Measurements from ENCODE around the gene ETV6. TPM values are rescaled to one million over a fixed set of nuclear protein-coding genes. Genes with fewer than 3 reads are reported as not detected.

ETV6 gene
- total RNA-seq, 1 experiment from 2014 or later = 14.1 TPM

DNA sequence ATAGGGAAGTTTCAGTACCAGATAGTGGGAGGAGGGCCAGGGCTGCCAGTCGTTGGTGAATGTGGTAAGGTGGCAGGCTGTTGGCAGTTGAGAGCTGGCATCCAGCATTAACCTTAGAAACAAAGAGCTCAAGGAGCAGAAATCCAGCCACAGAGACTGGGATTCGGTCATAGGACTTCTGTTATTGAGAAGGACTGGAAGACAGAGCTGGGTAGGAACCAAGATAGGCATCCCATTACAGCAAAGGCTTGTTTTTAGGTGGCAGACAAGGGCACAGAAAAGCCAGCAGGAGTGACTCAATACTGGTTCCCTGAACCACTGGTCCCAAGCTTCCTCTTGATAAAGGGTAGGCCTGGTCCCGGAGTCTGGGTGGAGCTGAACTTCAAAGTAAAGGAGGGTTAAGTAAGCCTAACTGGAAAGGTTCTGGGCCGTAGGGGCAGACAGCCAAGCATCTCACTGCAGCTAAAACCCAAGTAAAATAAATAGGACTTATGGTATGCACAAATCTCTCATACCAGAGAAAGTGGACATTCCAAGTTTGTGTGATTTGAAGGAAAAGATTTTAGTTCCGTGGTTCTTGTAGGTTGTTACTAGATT, 147.9 kb downstream of the ETV6 start:
- RAD21 ChIA-PET (ENCODE audit: low non-redundant PET in 1 of 2, low total read pairs in 2 of 2, uncharacterized antibody in 2 of 2, unreplicated experiment in 2 of 2) = no interaction called here
- TF ChIP-seq ZNF274 (IDR thresholded peaks at IDR 0.05; ENCODE audit: low read depth, low read length) (no peak), EZH2 (IDR thresholded peaks at IDR 0.05) (no peak), ELF1 (IDR thresholded peaks at IDR 0.05; ENCODE audit: borderline replicate concordance, low read depth) (no peak)
- H4K20me1 ChIP-seq (ENCODE audit: insufficient read depth) = no peaks in the 10 kb centered on the region
- H3K27ac ChIP-seq (ENCODE audit: low read depth, low read length) = no peak overlapping the region
- H3K4me3 ChIP-seq (replicated peaks in 1 of 2; ENCODE audit: low read depth in 1 of 2, low read length in 2 of 2) = no peak overlapping the region
- CTCF ChIA-PET = no interaction called here
- H3K9ac ChIP-seq (ENCODE audit: low read length) = no peak overlapping the region
- H3K4me2 ChIP-seq (ENCODE audit: low read length) = no peak overlapping the region
- POLR2A ChIA-PET = no interaction called here
- ATAC-seq (no peak), DNase-seq (ENCODE audit: low read depth, low spot score) (no peak)
- H3K9me2 ChIP-seq (ENCODE audit: insufficient read depth) = no peaks in the 10 kb centered on the region
- H3K79me2 ChIP-seq (ENCODE audit: insufficient read depth, low read length) = no peaks in the 10 kb centered on the region
- H3K4me1 ChIP-seq (ENCODE audit: control insufficient read depth in 1 of 2, insufficient read depth in 2 of 2, low read length in 2 of 2) = peaks cover 33 to 42% of the 10 kb centered on the region in 2 experiments
- no peak overlapping the region for H2AFZ ChIP-seq (ENCODE audit: low read depth, low read length, poor library complexity, severe bottlenecking)
- intact Hi-C loops (cut with micrococcal nuclease) = no loop called here
- no peaks in the 10 kb centered on the region for H3K27me3 ChIP-seq (ENCODE audit: insufficient read depth, low read length)
- no TSS peak for BruUV-seq (replicated peaks)
- H3K36me3 ChIP-seq (ENCODE audit: control insufficient read depth in 1 of 2, insufficient read depth in 2 of 2, low read length in 2 of 2) = no peaks in the 10 kb centered on the region
- H3K9me3 ChIP-seq (ENCODE audit: control insufficient read depth in 1 of 2, insufficient read depth in 1 of 2, low read depth in 1 of 2, low read length in 2 of 2) = no peaks in the 10 kb centered on the region

DNA sequence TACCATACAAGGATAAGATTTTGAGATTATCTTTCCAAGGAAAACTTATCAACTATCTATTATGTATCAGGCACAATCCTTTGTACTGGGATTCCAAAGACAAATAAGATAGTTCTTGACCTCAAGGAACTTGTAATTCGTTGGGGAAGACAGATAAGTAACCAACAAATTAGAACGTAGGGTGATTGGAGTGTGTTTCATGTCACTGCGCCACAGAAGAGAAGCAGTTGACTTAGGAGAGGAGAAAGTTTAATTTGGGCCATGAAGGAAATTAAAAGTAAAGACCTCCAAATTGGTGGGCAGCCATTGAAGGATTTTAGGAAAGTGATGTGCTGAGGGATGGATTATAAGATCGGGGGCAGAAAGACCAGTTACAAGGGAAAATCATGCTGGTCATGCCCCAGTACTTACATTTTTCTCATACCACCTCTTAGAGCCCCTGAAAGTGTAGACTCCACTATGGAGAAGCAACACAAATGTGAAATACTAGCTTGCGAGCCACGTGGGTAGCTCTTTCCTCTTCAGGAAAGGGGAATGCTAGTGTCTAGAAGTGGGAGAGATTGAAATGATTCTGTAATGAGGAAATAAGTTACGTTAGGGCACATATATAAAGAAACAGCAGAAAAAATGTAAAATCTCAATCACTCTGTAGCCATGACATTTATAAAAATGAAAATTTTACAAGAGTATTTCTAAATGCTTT, 148.7 kb downstream of the ETV6 start:
- no TSS peak for BruUV-seq (replicated peaks)
- ChIA-PET CTCF (no interaction called here), RAD21 (ENCODE audit: low non-redundant PET in 1 of 2, low total read pairs in 2 of 2, uncharacterized antibody in 2 of 2, unreplicated experiment in 2 of 2) (no interaction called here), POLR2A (no interaction called here)
- H3K27ac ChIP-seq (ENCODE audit: low read depth, low read length) = no peak overlapping the region
- H3K9ac ChIP-seq (ENCODE audit: low read length) = no peak overlapping the region
- no peaks in the 10 kb centered on the region for H3K9me3 ChIP-seq (ENCODE audit: control insufficient read depth in 1 of 2, insufficient read depth in 1 of 2, low read depth in 1 of 2, low read length in 2 of 2)
- H2AFZ ChIP-seq (ENCODE audit: low read depth, low read length, poor library complexity, severe bottlenecking) = no peak overlapping the region
- H4K20me1 ChIP-seq (ENCODE audit: insufficient read depth) = no peaks in the 10 kb centered on the region
- H3K79me2 ChIP-seq (ENCODE audit: insufficient read depth, low read length) = no peaks in the 10 kb centered on the region
- peaks cover 33 to 42% of the 10 kb centered on the region in 2 experiments for H3K4me1 ChIP-seq (ENCODE audit: control insufficient read depth in 1 of 2, insufficient read depth in 2 of 2, low read length in 2 of 2)
- intact Hi-C loops (cut with micrococcal nuclease) = no loop called here
- H3K4me2 ChIP-seq (ENCODE audit: low read length) = no peak overlapping the region
- H3K4me3 ChIP-seq (replicated peaks in 1 of 2; ENCODE audit: low read depth in 1 of 2, low read length in 2 of 2) = no peak overlapping the region
- no peaks in the 10 kb centered on the region for H3K36me3 ChIP-seq (ENCODE audit: control insufficient read depth in 1 of 2, insufficient read depth in 2 of 2, low read length in 2 of 2)
- no peak for DNase-seq (ENCODE audit: low read depth, low spot score)
- no peak for ATAC-seq
- no peaks in the 10 kb centered on the region for H3K27me3 ChIP-seq (ENCODE audit: insufficient read depth, low read length)
- TF ChIP-seq JUND (IDR thresholded peaks at IDR 0.05) (no peak), SIN3A (IDR thresholded peaks at IDR 0.05; ENCODE audit: low read depth) (no peak), EZH2 (IDR thresholded peaks at IDR 0.05) (no peak), FOSL1 (IDR thresholded peaks at IDR 0.05; ENCODE audit: low read depth) (no peak), CTCF (IDR thresholded peaks at IDR 0.05 in 2 of 3, conservative IDR thresholded peaks at IDR 0.05 in 1 of 3; ENCODE audit: borderline replicate concordance in 1 of 3, insufficient read depth in 1 of 3, low read depth in 2 of 3, low read length in 2 of 3) (no peak), CBX3 (IDR thresholded peaks at IDR 0.05; ENCODE audit: low read depth) (no peak), CEBPB (IDR thresholded peaks at IDR 0.05; ENCODE audit: low read depth) (no peak), SP1 (IDR thresholded peaks at IDR 0.05; ENCODE audit: low read depth) (no peak), POLR2AphosphoS5 (IDR thresholded peaks at IDR 0.05; ENCODE audit: low read depth, low read length) (no peak)
- no peaks in the 10 kb centered on the region for H3K9me2 ChIP-seq (ENCODE audit: insufficient read depth)
